GM21529 (cell line): ENCODE data around the gene FADS1.
A peak's percentile ranks its signal among the peaks of the same experiment; 100 is the strongest.

Source experiments
- ATAC-seq: cut with Tn5 transposase; IDR thresholded peaks from one replicate; pipeline ENCODE4 v1.9.1; 2021; ENCODE audit not compliant: unreplicated experiment

The FADS1 gene

DNA sequence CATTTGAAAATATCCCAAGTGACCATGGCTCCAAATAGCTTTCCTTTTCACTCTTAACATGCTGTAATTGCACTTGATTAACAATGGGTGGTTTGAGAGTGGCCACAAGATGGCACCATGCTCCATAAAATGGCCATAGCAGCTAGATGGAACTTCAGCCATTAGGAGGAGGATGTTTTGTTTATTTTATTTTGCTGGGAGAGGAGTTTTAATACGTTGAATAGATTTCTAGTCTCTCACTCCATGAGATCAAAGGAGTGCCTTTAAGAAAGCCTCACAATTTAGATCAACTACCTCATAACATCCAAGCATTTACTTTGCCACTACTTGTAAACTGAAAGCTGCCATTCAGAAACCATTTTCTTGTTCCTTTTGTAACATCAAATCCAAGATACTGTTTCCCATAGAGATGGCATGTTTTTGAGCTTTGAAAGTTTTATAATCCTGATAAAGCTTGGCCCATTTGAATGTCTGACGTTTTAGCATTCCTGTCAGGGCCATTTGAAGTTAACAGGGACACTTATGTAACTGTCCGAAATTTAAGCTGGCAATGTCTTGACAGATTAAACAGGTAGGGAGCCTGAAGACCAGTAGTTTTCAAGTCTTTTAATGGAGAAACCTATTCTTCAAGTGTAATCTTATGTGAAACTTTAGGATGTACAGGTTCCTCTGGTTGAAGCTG lies 19.4 kb downstream of the FADS1 start:
- ATAC-seq: no peak

DNA sequence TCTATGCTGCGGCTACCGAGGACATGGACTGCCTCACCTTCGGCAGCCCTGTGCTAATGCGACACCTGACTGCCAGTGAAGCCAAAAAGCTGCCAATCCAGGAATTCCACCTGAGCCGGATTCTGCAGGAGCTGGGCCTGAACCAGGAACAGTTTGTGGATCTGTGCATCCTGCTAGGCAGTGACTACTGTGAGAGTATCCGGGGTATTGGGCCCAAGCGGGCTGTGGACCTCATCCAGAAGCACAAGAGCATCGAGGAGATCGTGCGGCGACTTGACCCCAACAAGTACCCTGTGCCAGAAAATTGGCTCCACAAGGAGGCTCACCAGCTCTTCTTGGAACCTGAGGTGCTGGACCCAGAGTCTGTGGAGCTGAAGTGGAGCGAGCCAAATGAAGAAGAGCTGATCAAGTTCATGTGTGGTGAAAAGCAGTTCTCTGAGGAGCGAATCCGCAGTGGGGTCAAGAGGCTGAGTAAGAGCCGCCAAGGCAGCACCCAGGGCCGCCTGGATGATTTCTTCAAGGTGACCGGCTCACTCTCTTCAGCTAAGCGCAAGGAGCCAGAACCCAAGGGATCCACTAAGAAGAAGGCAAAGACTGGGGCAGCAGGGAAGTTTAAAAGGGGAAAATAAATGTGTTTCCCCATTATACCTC lies 20.8 kb downstream of the FADS1 start:
- no peak for ATAC-seq

DNA sequence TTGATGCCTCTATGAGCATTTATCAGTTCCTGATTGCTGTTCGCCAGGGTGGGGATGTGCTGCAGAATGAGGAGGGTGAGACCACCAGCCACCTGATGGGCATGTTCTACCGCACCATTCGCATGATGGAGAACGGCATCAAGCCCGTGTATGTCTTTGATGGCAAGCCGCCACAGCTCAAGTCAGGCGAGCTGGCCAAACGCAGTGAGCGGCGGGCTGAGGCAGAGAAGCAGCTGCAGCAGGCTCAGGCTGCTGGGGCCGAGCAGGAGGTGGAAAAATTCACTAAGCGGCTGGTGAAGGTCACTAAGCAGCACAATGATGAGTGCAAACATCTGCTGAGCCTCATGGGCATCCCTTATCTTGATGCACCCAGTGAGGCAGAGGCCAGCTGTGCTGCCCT lies 21.3 kb downstream of the FADS1 start:
- ATAC-seq: no peak

DNA sequence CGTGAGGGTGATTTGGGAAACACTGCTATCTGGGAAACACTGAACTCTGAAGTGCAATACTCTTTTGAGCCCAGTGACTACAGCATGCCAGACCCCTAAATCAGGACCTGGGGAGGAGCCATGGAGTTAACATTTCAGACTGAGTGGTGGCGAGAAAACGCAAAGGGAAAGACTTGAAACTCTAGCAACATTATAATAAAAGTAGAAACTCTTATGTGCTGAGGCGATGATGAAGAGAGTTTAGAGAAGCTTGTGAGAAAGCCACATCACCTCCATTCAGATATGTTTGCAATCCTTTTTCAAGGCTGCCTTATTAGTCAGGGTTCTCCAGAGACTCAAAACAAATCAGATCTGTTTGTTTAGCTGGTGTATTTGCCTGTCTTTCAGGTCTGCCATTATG lies 22.2 kb downstream of the FADS1 start:
- ATAC-seq: no peak

DNA sequence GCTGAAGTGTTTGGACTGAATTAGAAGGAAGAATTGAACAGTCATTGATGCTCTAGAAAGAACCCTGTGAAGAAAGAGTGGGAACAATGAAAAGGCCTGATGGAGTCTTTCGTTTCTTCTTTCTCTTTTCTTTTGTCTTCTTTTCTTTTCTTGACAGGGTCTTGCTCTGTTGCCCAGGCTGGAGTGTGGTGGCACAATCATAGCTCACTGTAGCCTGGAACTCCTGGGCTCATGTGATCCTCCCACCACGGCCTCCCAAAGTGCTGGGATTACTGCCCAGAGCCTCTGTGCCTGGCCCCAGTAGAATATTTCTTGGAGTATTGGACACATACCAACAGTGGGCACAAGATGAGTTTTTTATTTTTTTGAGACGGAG lies 23.0 kb downstream of the FADS1 start:
- ATAC-seq: no peak

DNA sequence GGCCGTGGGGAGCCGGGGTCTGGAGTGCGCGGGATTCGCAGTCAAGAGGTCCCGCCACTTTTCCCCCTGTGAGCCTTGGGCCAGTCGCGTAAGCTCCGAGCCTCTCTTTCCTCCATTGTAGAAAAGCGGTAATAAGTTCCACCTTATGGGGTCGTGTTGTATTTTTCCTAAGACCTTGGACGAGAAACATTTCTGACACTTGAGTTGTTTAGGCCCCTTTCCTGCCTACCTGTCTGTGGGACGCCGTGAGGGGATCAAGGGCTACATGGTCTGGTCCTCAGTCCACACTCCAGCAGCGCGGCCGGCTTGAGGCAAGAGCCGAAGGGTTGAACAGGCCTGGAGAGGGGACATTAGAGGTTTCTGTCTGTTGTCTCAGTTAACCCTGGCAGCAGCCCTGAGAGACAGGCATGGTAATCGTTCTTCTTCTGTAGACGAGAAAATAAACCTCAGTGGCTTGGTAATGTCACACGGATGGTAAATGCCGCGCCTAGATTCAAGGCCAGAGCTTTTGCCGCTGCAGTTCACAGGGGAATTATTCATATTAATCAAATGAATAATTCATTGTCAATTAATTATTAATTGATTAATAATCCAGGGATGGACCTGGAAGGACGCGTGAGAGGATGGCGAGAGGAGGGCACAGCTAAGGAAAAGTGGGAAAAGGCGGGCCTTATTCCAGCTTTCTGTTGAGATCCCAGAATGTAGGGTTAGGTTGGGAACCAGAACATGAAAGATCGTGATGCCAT lies 23.5 kb downstream of the FADS1 start:
- ATAC-seq: no peak

DNA sequence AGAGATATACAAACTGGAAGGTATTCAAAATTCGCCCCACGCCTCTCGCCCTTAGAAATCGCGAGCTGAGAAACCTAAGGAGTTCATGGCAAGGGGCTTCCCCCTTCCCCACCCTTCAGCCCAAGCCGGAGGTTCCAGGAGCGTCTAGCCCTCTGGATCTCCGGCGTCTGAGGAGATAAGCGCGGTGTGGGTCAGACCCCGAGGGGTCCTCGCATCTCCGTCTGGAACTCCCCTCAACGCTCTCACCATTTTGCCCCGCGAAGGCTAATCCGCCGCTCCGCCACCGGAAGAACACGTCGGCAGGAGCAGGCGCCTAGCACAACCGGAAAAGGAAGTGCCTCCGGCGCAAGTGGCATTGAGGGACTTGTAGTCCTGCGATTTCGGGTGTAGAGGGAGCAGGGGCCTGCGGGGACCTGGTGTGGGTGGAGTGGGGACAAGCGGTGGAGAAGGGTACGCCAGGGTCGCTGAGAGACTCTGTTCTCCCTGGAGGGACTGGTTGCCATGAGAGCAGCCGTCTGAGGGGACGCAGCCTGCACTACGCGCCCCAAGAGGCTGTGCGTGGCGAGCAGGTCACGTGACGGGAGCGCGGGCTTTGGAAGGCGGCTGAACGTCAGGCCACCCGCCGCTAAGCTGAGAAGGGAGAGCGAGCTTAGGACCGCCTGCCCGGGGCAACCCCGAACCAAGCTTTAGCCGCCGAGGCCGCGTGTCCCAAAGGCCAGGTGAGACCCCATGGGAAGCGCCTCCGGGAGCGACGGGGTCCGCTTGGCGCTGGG lies 24.3 kb downstream of the FADS1 start, which contains the start of the genes FEN1 and TMEM258:
FEN1 (plus strand) TSS at position 602 of the 773 bp plus-strand sequence. CDS start 2,451 bp downstream, outside the sequence.
TMEM258 (minus strand) TSS at position 290 of the 773 bp plus-strand sequence; CDS start at position 249, 41 bp downstream.
- ATAC-seq: peak; percentile 87

DNA sequence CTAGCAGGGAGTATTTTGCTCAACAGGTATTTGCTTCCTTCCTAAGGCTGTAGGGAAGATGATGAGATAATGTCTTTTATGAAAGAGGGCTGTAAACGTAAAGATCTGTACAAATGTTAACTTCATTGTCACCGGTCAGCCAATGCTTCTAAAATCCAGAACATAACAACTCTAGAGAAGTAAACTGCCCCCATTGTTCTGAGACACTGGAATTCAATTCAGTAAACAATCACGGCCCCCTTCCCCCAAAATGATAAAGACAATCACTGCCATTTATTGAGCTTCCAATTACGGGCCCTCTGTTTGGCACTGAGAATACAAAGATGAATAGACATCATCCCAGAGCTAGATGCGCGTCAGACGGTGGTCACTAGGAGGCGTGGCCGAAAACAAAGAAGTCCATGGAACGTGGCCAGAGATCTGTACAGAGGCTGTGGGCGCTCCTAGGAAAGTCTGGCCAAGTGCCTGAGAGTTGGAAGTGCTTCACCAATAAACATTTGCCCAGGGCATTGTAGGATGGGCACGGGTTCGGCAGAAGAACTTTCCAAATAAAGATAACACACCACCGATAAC lies 25.0 kb downstream of the FADS1 start:
- no peak for ATAC-seq

DNA sequence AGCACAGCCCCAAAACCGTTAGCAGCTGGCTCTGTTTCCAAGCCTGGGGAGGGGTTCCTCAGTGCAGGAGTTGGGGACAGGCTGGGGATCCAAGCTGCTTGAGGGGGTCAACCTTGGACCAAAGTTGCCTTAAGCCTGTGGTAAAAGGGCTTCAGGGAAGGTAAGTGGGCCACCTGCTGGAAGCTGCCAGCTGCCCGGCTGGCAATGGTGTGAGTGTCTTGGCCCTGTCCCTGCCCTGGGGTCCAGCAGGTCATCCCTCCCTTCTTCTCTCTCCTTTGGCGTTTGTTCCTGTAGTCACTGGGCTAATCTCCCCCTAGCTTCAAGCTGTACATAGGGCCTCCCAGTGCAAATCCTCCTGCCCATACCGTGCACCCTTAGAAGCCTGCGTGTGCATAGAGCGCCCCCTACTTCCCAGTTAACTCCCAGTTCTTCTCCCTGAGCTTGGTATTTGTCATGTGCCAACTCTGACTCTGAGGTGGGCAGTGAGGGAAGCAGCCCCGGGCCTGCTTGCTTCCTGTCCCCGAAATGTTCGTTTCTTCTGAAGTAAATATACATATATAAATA lies 28.8 kb downstream of the FADS1 start:
- ATAC-seq: no peak

DNA sequence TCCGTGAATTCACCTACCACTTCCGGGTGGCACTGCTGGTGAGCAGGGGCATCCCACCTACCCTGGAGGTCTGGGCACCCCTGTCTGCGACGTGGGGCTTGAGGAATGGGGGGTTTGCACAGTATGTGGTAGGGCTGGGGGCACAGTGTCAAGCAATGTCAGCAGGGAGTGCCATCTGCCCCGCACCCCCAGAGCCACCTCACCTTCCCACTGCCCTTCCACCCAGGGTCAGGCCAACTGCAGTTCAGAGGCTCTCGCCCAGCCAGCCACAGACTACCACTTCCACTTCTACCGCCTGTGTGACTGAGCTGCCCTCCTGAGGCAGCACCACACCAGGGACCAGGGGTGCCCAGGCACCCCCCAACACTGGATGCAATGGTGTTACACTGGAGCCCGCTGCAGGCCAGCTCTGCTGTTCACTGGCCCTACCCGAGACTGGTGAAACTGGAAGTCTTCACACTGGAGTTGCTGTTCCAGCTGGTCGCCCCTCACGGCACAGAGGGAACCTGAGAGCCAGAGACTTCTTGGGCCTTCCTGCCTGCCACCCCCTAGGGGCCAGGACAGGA lies 30.9 kb downstream of the FADS1 start:
- ATAC-seq: no peak

DNA sequence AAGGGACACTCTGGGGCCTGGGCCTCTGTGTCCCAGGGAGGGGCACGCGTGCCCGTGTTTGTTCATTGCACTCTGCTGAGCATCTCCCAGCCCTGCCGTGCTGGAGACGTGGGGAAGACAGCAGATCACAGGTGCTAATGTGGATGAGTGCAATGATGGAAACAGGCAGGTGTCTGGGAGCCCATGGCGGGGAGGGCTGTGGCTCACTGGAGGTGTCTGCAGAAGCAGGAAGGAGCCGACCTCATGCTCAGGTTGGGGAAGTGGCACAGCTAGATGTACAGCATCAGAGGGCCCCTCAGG lies 32.3 kb downstream of the FADS1 start:
- ATAC-seq: no peak

DNA sequence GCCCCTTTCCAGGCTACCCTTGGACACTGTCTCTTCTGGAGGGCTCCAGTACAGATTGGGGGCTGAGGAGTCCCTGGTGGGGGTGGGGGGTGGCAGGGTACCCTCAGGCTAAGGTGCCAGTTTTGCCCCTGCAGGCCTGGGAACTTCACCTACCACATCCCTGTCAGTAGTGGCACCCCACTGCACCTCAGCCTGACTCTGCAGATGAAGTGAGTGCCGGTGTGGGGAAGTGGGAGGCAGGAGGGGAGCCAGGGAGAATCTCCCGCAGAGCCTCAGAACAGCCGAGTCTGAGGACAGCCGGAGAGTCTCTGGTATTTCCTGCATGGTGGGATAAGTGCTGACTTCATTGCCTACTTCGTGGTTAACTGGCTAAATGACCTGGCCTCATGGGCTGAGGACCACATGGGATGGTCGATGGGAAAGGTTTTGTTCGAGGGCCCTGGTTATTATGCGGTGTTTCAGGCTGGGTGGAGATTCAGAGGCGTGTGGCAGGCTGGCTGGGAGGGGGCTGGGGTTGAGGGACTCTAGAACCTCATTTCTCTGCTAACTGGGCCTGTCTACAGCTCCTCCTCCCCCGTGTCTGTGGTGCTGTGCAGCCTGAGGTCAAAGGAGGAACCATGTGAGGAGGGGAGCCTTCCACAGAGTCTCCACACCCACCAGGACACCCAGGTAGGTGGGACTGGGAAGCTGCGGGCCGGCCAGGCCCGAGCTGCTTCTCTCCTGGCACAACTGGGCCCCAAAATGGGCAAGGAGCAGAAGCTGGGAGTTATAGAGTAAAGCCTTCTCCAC lies 32.9 kb downstream of the FADS1 start:
- ATAC-seq: no peak

DNA sequence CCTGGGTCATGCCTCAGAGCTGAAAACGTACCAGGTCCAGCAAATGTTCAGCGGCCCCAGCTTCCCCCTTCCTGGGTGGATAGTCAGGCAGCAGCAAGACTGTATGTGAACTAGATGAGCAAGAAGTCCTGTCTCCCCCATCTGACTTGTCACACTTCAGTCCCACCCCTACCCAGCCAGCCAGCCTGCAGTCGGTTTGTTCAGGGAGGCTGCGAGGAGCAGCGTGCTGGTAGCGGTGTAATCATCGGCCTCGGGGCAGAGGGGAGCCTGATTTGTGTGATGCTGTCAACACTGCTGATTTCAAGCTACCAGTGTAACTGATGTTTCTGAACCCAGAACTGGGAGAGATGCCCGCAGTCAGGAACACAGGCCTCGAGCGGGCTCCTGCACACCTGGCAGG lies 34.0 kb downstream of the FADS1 start:
- no peak for ATAC-seq

DNA sequence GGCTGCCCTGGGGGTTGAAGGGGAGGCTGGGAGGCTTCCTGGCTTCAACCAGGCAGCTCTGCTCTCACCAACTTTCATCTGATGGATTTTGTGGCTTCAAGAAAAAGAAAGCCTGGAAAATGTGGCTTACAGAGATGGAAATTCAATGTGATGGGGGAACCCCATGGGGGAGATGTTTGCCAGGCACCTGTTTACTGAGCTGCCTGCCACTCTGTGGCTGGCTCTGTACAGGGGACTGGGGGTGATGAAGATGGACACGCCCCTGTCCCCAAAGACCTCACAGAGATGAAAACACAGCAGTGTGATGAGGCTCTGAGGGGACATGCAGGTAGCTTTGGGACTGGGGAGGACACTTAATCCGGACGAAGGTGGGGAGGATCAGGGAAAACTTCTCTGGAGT lies 34.5 kb downstream of the FADS1 start:
- no peak for ATAC-seq

DNA sequence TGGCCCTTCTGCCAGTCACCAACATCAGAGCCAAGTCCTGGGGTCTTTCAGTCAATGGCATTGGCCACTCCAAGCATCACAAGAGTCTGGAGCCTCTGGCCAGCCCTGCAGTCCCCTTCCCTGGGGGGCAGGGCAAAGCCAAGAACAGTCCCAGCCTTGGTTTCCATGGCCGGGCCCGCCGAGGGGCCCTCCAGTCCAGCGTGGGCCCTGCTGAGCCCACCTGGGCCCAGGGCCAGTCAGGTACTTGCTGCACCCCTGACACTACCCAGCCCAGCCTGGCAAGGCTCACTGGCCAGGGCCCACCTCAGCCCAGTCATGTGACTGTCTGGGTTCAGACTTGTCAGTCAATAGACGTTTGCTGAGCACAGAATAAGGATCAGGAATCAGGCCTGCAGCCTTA lies 35.2 kb downstream of the FADS1 start:
- ATAC-seq: no peak

DNA sequence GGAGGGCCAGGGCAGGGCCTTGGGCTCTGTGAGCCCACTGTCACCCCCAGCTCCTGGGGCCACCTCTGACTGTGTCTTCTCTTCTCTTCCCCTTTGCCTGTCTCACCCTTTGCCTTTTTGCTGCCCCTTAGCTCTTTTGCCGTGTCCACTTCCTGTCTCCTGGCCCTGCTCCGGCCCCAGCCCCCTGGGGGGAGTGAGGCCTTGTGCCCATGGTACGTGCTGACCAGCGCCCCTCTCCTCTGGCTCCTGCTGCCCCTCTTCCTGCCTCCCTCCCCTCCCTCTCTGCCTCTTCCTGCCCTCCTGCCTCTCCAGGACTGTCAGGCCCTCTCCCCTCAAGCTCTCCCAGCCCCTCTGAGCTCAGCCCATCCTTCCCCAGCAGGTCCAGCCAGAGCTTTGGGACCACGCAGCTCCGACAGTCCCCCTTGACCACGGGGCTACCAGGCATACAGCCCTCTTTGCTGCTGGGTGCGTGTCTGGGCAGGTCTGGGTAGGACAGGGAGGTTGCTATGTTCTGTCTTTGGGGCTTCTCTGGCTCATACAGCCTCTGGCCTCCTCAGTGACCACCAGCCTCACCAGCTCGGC lies 36.1 kb downstream of the FADS1 start:
- ATAC-seq: no peak

DNA sequence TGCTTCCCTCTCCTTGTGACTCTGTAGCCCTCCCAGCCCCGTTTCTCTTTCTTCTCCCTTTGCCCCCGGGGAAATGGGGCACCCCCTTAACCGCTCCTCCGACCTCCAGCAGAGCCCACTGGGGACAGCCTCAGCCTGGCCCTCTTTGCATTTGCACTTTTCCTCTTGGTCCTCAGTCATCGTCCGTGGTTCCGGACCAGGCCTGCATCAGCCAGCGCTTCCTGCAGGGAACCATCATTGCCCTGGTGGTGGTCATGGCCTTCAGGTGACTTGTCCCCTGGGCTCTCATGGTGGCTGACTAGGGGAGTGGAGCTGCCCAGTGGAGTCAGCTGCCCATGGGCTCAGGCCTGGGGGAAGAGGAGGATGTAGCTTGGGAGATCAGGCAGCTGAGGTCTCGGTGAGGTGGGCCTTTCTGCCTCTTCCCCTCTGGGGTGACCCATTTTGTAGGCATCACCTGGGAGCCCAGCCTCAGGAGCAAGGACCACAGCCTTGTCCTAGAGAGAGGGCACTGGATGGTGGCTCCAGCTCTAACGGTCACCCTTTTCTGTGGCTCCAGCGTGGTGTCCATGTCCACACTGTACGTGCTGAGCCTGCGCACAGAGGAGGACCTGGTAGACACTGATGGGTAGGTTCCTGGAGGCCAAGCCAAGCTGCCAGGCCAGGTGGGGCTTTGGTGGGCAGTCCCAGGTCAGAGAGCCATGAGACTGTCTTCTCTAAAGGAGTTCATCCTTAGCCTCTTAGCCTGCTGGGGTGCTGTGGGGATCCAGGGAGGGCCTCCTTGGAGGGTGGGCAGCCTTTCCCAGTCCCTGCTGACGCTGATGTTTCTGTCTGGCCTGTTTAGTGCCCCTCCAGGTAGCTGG lies 36.9 kb downstream of the FADS1 start:
- no peak for ATAC-seq

DNA sequence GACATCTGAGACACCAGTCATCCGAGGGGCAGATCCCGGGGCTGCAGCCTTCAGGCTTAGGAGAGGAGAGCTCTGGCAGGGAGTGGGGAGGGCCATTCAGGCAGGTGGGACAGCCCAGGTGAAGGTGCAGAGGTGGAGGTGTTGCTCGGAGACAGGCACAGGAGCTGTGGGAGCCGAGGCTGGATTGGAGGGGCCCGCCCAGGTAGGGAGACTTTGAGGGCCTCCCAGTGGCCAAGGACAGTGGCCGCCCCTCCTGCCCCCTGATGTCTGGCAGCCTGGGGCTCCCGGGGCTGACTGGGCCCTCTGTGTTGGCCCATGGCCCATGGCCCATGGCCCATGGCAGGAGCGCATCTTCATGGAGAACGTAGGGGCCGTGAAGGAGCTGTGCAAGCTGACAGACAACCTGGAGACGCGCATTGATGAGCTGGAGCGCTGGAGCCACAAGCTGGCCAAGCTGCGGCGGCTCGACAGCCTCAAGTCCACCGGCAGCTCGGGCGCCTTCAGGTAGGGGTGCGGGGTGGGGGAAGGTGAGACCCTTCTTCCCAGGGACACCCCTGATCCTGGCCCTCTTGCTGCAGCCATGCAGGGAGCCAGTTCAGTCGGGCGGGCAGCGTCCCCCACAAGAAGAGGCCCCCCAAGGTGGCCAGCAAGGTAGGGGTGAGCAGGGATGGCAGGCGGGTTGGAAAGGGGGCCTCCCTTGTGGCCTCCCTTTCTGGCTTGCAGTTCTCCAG lies 37.7 kb downstream of the FADS1 start:
- no peak for ATAC-seq
